D721Med (cell line): ENCODE data around the gene FIG4.

Experiments
- DNase-seq: peaks from one replicate; pipeline ENCODE4 v3.0.0; 2011; ENCODE audit warnings: low spot score; ENCODE audit not compliant: insufficient read length
- FAIRE-seq: peaks from 2 replicates; lab custom pipeline; 2011; peaks lifted over from hg19 to GRCh38; lab: Jason Lieb, UNC
- CTCF ChIP-seq: IDR thresholded peaks from 2 replicates; pipeline ENCODE4 v1.5.1; 2012; ENCODE audit warnings: mild to moderate bottlenecking, control low read depth; ENCODE audit not compliant: insufficient read depth; ENCODE audit errors: missing control alignments

FIG4 gene

GRCh38 chr6:109793792-109794191, 102.7 kb downstream of the FIG4 start:
- TF ChIP-seq CTCF, result no peak
- DNase-seq (no peak), FAIRE-seq (no peak)

GRCh38 chr6:109794201-109794923, 103.3 kb downstream of the FIG4 start:
- DNase-seq, result no peak
- no peak for FAIRE-seq
- TF ChIP-seq CTCF, result no peak

- FAIRE-seq, result no peak
- no peak for TF ChIP-seq CTCF
- no peak for DNase-seq
These were observed 105.0 kb downstream of the FIG4 start for GRCh38 chr6:109795994-109796555.

- FAIRE-seq (no peak), DNase-seq (no peak)
- no peak for TF ChIP-seq CTCF
These were observed 108.0 kb downstream of the FIG4 start for GRCh38 chr6:109799129-109799528.

- DNase-seq (no peak), FAIRE-seq (no peak)
These were observed 108.6 kb downstream of the FIG4 start for GRCh38 chr6:109799664-109800063.

GRCh38 chr6:109800771-109801170, 109.7 kb downstream of the FIG4 start:
- FAIRE-seq (no peak), DNase-seq (no peak)
- no peak for TF ChIP-seq CTCF

More at GRCh38 chr6:109799664-109800063, 108.6 kb downstream of the FIG4 start:
- TF ChIP-seq CTCF, result no peak

GRCh38 chr6:109801794-109802193, 110.7 kb downstream of the FIG4 start:
- FAIRE-seq, result peak; percentile 77
- no peak for TF ChIP-seq CTCF
- DNase-seq, result no peak
